DND-41 (cell line): Measurements from ENCODE around the gene ACADS.

ENCODE experiments used
- CTCF ChIP-seq: IDR thresholded peaks from 2 replicates; pipeline ENCODE4 v1.5.1; 2012; ENCODE audit warnings: borderline replicate concordance, low read length, moderate library complexity, mild to moderate bottlenecking; ENCODE audit not compliant: poor library complexity, severe bottlenecking; ENCODE audit errors: extremely low read depth
- EZH2 ChIP-seq: IDR thresholded peaks from 3 replicates; pipeline ENCODE4 v1.6.1; 2012; ENCODE audit warnings: borderline replicate concordance, low read depth, mild to moderate bottlenecking, moderate library complexity, low read length, inconsistent platforms; ENCODE audit not compliant: severe bottlenecking

GRCh38 chr12:120738252-120739030, 12.8 kb downstream of the ACADS start:
- TF ChIP-seq CTCF (no peak), EZH2 (no peak)
